ENCODE measurements around the gene GRK5. TPM values are rescaled to one million over a fixed set of nuclear protein-coding genes. Genes with fewer than 3 reads are reported as not detected.
A peak's percentile ranks its signal among the peaks of the same experiment; 100 is the strongest.

Gene GRK5
- total RNA-seq, 1 donor from 2014 or later: 1.8 TPM

DNA sequence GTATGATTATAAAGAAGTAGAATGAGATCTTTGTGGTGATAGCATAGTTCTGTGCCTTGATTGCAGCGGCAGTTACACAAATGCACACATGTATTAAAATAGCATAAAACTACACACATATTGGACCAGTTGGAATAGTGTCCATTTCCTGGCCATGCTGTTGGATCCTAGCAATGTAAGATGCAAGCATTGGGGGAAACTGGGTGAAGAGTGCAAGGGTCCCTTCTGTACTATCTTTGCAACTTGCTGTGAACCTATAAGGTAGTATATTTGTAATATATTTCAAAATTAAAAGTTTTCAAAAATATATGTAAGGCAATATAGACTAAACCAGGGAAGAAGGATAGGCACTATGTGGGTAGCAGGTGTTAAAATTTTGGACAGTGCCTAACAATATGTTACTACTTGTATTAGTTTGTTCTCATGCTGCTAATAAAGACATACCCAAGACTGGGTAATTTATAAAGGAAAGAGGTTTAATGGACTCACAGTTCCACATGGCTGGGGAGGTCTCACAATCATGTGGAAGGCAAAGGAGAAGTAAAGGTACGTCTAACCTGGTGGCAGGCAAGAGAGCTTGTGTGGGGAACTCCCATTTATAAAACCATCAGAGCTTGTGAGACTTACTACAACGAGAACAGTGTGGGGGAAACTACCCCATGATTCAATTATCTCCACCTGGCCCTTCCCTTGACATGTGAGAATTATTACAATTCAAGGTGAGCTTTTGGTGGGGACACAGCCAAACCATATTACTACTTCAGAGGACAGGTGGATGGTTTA is 263.7 kb downstream of the GRK5 start:
- no peak for DNase-seq (ENCODE audit: low read depth)

DNA sequence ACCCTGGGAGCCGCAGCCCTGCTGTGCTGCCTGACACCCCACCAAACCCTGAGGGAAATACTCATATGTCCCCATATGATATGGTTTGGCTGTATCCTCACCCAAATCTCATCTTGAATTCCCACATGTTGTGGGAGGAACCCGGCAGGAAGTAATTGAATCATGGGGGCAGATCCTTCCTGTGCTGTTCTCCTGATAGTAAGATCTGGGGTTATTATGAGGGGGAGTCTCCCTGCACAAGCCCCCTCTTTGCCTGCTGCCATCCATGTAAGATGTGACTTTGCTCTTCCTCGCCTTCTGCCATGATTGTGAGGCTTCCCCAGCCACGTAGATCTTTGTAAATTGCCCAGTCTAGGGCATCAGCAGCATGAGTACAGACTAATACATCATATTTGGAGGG is 266.4 kb downstream of the GRK5 start:
- no peak for DNase-seq (ENCODE audit: low read depth)

DNA sequence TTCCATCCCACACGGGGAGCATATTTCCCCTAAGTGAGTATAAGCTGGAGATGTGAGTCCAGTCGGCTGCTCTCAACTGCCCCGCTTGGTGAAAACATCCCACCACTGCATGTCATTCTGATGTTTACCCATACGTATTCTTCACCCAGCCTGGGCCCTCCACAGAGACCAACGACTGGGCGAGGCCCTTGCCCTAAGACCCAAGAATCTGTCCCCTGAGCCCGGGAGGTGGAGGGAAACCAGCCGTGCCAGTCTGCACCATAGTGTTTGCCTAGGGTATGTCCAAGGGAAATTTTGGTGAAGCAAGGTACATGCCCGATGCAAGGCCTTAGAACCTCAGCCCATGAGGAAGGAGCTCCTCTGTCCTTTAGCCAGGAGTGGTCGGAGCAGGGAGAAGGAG is 267.2 kb downstream of the GRK5 start:
- no peak for DNase-seq (ENCODE audit: low read depth)

DNA sequence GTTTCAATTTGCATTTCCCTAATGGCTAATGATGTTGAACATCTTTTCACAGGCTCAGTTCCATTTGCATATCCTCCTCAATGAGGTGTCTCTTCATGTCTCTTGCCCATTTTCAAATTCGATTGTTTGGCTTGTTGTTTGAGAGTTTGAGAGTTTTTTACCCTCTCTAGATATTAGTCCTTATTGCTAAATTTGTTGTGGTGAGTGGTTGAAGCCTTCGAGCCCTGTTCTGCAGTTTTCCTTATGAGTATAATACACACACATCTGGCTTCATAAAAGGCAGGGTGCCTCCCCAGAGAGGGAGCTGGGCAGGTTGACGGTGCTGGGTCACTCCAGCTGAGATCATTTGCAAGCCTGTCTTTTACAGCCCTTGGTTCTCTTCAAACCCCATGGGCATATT is 270.1 kb downstream of the GRK5 start:
- no peak for DNase-seq (ENCODE audit: low read depth)

DNA sequence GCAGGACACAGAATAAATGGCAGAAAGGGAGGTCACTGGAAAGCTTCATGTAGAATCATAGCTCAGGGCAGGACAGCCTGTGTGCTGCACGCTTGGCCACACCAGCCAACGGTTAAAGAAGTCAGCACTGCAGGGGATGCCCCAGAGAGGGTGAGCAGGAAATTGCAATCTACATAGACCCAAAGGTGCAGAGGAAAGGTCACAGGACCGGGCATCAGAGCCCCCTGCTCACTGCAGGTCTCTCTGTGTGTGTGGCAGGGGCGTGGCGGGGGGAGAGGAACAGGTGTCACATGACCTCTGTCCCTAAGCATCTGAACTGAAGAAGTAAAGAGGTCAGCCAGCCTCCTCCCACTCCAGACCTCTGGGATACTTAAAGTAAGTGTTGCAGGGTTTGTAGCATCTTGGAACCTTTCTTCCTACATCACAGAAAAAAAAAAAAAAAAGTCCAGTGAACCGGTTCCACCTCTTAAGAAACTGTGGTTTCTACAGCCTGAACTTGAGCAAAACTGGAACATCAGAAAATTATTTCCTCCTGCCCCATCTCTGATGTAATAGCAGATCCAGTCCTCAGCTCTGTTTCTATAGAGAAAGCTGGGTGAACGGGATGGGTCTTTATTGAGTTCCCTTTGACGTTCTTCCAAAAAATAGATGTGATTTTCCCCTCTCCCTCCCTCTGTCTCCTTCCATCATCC is 270.9 kb downstream of the GRK5 start:
- DNase-seq (ENCODE audit: low read depth): no peak

DNA sequence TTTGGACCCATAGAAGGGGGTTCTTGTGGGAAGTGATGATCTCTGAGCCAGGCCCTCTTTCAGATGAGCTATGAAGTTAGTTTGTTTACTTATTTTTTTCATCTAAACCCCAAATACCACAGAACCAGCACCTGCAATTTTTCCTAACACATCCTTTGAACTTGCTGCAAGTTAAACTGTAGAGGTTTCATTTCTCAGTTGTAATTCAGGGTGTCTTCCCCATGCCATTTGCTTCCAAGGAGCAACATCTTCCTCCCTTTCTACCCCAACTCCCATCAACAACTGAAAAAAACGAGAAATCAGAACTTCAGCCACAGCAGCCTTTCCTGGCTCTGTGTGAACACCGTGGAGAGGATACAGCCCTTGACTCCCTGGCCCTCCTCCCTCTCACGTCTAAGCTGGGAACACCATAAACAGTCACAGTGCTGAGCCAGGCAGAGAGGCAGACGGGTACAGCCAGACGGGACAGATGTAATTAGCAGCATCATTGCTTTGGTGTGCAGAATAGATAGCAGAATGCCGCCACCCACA is 271.5 kb downstream of the GRK5 start:
- DNase-seq (ENCODE audit: low read depth): no peak

DNA sequence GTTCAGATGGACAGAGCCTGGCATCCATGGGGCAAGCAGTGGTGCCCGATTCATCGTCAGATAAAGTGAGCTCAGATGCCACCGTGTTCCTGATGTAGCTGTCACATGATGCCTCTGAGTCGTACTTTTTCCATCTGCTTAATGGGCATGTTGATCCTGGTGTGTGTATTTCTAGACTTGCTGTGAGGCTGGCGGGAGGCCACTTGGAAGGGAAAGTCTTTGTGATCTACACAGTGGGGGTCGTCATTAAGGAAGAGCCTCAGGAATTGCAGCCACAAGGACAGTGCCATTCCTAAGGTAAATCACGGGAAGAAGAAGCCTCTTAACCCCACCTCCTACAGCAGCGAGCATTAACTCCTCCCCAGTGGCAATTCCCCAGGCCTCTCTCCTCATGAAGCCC is 272.2 kb downstream of the GRK5 start:
- DNase-seq (ENCODE audit: low read depth): no peak

DNA sequence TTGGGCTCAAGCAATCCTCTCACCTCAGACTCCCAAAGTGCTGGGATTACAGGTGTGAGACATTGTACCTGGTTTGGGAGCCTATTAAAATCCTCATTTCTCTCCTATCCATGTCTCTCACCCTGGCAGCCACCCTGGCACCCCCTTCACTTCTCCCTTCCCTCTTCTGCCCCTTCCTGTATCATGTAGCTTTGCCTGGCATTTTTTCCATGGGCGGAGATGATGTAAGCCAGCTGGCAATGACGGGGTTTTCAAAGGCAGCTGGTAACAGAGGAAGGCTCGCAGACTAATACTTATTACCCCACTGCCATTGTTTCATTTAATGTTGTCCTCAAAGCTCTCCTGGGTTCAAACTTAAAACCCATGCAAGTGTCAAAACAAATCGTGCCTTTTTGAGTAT is 273.3 kb downstream of the GRK5 start:
- DNase-seq (ENCODE audit: low read depth): peak; percentile 71

DNA sequence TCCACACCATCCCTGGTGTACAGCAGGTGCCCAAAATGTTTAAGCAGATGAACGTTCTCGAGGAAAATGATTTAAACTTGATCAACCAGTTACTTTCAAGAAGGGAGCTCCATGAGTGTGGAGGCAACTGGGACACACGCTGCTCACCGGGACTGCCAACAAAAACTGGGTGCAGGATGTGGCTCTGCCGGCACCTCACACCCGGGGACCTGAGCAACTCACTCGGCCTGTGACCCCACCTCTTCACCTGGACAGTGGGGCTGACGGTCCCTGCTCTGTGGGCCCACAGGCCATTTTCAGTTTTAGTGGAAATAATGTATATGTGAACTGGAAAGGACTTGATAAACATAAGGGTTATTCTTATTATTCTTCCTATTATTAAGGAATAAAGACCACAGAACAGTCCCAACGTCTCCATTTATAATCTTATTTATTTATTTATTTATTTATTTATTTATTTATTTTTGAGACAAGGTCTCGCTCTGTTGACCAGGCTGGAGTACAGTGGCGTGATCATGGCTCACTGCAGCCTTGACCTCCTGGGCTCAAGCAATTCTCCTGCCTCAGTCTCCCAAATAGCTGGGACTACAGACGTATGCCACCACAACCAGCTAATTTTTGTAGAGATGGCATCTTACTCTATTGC is 274.5 kb downstream of the GRK5 start:
- no peak for DNase-seq (ENCODE audit: low read depth)

DNA sequence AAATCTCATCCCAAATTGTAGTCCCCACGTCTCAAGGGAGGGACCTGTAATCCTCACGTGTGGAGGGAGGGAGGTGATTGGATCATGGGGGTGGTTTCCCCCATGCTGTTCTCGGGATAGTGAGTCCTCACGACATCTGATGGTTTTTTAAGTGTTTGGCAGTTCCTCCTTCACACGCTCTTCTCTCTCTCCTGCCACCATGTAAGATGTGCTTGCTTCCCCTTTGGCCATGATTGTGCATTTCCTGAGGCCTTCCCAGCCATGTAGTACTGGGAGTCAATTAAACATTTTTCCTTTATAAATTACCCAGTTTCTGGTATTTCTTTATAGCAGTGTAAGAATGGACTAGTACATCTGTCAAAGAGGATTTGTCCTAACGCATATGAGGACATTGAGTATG is 275.6 kb downstream of the GRK5 start:
- DNase-seq (ENCODE audit: low read depth): no peak

DNA sequence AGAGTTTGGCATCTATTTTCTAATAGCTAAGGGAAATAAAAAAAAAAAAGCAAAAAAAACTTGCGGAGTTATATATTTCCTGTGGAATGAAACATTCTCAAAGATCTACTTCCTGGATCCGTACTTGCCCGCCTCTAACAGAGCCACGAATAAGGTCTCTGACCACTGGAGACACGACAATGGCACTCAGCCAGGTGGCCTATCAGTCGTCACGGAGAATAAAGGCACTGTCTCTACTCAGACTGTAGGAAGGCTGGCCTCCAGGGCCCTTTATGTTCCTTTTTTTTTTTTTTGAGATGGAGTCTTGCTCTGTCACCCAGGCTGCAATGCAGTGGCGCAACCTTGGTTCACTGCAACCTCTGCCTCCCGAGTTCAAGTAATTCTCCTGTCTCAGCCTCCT is 276.5 kb downstream of the GRK5 start:
- no peak for DNase-seq (ENCODE audit: low read depth)

DNA sequence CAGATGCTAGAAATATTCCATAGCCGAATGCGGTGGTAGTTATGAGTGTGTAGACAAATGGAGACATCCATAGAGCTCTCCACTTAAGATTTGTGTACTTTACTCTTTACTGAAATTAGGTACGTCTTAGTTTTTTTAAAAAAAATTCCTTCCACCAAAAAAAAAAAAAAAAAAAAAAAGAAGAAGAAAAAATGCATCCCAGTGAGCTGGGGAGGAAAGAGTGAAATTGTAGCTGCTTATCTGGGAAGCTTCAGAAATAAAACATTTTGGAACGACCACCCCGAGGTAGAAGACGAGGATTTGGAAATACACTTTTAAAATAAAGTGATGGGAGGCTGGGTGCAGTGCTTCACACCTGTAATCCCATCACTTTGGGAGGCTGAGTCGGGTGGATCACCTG is 281.3 kb downstream of the GRK5 start:
- DNase-seq (ENCODE audit: low read depth): no peak

DNA sequence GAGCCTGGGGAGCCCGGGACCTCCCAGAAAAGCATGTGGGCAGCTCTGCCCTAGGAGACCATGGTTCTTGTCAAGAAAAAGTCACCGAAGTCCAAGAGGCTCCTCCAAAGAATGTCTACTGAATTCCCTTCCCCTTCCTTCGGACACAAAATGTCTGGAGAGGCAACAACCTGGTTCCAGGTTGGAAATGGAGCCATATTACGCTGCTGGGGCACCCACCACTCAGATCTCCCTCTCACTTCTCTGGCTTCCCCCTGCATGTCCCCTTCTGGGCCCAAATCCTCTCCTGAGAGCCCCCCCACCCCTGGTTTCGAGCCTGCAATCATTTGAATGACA is 282.6 kb downstream of the GRK5 start:
- DNase-seq (ENCODE audit: low read depth): no peak

DNA sequence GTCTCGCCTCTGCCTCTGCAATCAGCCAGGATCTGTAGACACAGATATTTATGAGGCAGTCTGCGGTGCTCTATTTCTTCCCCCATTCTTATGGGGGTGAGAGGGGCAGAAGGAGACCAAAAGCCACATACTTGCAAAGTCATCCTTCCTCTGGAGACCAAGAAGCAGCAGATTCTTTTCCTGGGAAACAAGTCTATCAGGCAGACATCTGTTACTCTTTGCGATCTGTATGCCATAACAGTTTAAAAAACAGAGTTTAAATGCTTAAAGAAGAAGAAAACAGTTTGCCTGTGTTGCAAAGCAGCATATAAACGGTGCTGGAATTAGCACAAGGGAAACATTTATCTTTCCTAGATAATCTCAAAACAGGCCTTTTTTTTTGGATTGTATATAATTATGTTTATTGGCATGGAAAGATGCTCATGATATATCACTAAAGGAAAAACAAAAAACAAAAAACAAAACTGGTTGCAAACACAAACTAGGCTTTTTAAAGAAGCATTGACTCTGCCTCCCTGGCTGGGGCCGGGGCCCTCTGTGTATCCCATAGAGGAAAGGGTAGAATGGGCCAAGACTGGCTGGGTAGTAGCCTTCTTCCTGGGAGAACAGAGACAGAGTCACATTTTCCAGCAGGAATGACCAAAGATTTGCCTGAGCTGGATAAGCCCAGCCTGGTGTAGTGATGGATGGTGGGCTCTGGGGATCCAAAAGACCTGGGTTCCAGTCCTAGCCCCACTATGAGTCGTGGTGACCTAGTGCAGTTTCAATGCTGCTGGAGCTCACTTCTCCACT is 284.8 kb downstream of the GRK5 start:
- no peak for DNase-seq (ENCODE audit: low read depth)

DNA sequence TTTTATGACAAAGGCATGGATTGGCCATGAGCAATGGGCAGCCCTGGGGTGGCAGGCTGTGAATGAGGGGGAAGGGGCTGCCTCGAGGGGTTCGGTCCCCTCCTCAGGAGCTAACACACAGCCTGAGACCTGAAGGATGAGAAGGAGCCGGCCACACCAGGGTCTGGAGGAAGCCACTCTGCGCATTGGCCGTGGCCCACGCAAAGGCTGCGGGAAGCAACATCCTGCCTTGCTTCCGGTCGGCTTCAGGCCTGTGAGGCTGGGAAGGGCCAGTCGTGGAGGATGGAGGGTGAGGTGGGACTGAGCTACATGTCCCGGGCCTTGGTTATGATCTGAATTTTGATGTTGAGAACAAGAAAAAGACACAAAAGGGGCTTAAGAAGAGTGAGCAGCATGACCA is 285.8 kb downstream of the GRK5 start:
- no peak for DNase-seq (ENCODE audit: low read depth)

DNA sequence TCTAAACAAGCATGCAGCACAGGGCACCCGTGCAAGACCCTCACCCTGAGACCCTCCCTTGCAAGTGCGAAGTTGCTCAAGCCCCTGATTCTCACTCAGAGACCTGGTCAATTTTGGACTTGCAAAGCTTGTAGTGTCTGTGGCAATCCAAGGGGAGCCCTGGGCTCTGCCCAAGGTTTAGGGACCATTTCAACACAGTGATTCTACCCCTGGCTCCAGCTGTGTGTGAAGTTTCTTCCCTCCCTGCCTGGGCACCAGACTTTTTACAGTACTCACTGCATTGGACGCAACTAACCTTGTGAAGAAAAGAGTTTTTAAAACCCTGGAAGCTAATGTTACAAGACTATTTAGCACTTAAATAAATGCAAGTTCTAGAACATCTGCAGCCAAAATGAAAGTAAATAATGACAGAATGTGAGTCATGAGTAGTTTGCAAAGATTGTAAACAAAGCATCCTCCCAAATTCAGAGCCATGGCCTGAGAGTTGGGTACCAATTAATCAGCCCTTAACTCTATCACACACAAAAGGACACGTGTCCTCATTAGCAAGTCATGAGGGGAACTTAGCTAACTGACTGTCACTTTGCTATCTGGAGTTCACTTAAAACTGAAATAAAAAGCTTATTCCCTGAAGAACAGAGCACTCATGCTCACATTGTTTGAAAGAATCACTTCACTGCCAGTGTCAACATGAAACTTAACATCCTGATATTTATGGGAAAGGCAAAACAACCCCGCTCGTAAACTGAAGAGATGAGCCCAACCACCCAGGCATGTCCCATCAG is 287.1 kb downstream of the GRK5 start:
- DNase-seq (ENCODE audit: low read depth): no peak

DNA sequence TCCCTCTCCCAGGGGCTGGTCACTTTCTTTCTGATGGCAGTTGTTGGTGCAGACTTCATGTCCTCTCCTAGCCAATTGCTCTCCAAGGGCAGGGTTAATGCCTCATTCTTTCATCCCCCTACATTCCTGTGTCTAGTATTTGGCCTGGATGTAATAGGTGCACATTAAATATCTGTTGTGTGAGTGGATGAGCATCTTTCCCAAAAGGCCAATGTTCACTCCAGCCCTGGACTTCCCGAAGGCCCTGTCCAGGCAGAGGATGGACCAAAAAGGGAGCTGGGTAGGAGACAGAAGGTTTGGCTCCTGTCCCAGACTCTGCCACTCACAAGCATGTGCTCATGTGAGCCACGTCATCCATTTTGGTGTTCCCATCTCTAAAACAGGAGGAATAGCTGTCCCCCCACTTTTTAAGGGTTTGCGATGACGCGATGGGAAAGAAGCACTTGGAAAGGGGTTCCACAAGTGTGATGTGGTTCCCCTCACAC is 287.7 kb downstream of the GRK5 start:
- DNase-seq (ENCODE audit: low read depth): peak; percentile 12

DNA sequence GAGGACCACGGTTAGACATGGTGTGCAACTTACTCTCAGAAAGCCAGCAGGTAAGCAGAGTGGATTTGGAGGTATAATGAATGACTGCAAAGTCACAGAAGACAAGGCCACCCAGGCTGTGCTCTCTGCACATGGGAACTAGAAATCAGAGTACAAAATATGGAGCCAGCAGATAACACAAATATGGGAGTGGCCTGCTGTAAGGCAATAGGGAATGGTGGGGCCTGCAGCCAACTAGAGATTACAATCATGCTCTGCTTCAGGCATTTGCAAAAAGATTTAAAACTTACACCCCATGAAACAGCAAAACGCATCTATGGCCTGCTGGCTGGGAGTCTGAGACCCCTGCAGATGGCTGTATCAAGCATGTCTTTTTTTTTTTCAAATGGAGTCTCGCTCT is 288.2 kb downstream of the GRK5 start:
- DNase-seq (ENCODE audit: low read depth): no peak

DNA sequence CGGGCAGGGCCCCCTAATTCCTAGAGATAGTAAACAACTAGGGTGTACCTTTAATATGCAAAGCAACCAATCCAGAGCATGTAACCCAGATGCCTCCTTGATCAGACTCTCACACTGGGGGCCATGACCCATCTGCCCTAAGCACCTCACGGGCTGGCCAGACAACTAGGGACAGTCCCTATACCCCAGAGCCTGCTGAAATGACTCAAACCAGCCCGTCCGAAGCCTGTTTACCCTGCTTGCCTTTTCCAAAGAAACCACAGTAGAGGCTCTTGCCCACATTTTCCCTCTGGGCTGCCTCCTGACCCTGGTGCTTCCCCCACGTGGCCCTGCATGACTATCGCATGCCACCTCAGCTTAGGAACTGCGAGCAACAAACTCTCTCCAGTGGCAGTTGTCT is 288.9 kb downstream of the GRK5 start:
- no peak for DNase-seq (ENCODE audit: low read depth)

DNA sequence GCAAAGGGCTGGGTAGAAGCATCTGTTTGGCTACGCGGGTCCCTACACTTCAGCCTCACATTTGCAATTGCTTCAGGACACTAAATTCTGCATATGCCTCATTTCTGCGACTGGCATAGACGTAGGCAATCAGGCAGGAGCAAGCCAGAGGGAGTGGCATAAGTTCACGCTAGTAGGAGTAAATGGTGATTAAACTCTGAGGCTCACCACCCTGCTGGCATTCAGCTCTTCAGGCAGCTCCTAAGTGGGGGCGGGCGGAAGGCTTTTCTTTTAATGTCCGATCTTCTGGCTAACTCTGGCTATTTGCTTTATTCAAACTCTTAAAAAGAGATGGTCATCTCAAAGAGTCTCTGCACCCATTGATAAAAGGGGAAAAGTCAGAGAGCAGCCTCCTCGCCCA is 289.9 kb downstream of the GRK5 start:
- no peak for DNase-seq (ENCODE audit: low read depth)

Data from myocyte (in vitro differentiated cells).